Measurements from ENCODE around the gene CSNK1D.

CSNK1D gene

DNA sequence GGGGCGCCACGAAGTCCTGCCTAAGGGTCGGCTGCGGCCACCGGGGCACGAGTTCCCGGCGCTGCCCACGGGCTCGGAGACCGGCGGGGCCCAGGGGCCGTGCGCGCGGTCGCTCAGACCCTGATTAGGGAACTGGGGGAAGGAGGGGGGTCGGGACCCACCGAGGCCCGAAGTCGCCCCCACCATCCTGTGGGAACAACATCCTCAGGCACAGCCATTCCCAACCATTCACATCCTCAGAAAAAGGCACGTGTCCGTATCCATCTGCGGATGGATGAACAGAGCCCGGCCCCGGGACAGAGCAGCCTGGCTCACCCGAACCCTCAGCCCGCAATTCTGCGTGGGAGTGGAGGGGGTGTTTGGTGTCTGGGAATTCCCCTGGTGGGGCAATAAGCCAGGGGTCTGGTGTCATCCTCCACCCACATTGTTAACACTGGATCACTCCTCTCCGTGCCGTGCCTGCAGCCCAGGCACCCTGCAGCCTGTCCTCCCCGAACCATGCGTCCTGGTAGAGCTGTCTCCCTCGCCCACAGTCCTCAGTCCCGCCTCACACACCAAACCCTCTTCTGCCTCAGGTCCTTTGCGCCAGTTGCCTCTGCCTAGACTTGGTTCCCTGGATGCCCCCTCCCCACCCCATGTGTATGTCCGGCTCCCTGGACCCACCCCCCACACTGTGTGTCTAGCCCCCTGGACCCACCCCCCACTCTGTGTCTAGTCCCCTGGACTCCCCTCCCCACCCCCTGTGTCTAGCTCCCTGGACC is 60.1 kb downstream of the CSNK1D start (continued):
- no peak for TF ChIP-seq ZNF777 (tag by site-specific recombination; IDR thresholded peaks at IDR 0.05; ENCODE audit: borderline replicate concordance)
- no peak for TF ChIP-seq REPIN1 (tag by site-specific recombination; IDR thresholded peaks at IDR 0.05; ENCODE audit: low read depth)
- TF ChIP-seq ZNF548 (tag by site-specific recombination; IDR thresholded peaks at IDR 0.05) = no peak
- no peak for TF ChIP-seq BCL11B (tag by site-specific recombination; IDR thresholded peaks at IDR 0.05; ENCODE audit: low read depth)
- no peak for TF ChIP-seq ZNF626 (tag by site-specific recombination; IDR thresholded peaks at IDR 0.05)
- TF ChIP-seq ZNF473 (tag by site-specific recombination; IDR thresholded peaks at IDR 0.05) = no peak
- no peak for TF ChIP-seq ZNF133 (tag by site-specific recombination; IDR thresholded peaks at IDR 0.05)
- no peak for TF ChIP-seq ZNF280C (tag by site-specific recombination; IDR thresholded peaks at IDR 0.05)
- no peak for TF ChIP-seq ZNF791 (tag by site-specific recombination; IDR thresholded peaks at IDR 0.05)
- TF ChIP-seq, protein P1, sequence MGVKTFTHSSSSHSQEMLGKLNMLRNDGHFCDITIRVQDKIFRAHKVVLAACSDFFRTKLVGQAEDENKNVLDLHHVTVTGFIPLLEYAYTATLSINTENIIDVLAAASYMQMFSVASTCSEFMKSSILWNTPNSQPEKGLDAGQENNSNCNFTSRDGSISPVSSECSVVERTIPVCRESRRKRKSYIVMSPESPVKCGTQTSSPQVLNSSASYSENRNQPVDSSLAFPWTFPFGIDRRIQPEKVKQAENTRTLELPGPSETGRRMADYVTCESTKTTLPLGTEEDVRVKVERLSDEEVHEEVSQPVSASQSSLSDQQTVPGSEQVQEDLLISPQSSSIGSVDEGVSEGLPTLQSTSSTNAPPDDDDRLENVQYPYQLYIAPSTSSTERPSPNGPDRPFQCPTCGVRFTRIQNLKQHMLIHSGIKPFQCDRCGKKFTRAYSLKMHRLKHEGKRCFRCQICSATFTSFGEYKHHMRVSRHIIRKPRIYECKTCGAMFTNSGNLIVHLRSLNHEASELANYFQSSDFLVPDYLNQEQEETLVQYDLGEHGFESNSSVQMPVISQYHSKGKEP (tag by site-specific recombination; IDR thresholded peaks at IDR 0.05) = no peak
- no peak for TF ChIP-seq ZNF157 (tag by site-specific recombination; IDR thresholded peaks at IDR 0.05)
- TF ChIP-seq ZNF488 (tag by site-specific recombination; IDR thresholded peaks at IDR 0.05) = no peak
- TF ChIP-seq PRDM1 (tag by site-specific recombination; IDR thresholded peaks at IDR 0.05) = no peak
- TF ChIP-seq BCL6B (tag by site-specific recombination; IDR thresholded peaks at IDR 0.05) = no peak
- no peak for TF ChIP-seq ZXDB (tag by site-specific recombination; IDR thresholded peaks at IDR 0.05)
- no peak for TF ChIP-seq ZNF571 (tag by site-specific recombination; IDR thresholded peaks at IDR 0.05)
- no peak for TF ChIP-seq ZNF23 (tag by site-specific recombination; IDR thresholded peaks at IDR 0.05; ENCODE audit: borderline replicate concordance)
- TF ChIP-seq BCL11A (tag by site-specific recombination; IDR thresholded peaks at IDR 0.05; ENCODE audit: low read depth) = 0 out of 2 replicates have a peak, but pooled peaks have one; percentile 41
- TF ChIP-seq ZFHX2 (tag by site-specific recombination; conservative IDR thresholded peaks at IDR 0.05) = peak; percentile 98
- no peak for TF ChIP-seq OSR2 (tag by site-specific recombination; IDR thresholded peaks at IDR 0.05)
- TF ChIP-seq, protein P2, sequence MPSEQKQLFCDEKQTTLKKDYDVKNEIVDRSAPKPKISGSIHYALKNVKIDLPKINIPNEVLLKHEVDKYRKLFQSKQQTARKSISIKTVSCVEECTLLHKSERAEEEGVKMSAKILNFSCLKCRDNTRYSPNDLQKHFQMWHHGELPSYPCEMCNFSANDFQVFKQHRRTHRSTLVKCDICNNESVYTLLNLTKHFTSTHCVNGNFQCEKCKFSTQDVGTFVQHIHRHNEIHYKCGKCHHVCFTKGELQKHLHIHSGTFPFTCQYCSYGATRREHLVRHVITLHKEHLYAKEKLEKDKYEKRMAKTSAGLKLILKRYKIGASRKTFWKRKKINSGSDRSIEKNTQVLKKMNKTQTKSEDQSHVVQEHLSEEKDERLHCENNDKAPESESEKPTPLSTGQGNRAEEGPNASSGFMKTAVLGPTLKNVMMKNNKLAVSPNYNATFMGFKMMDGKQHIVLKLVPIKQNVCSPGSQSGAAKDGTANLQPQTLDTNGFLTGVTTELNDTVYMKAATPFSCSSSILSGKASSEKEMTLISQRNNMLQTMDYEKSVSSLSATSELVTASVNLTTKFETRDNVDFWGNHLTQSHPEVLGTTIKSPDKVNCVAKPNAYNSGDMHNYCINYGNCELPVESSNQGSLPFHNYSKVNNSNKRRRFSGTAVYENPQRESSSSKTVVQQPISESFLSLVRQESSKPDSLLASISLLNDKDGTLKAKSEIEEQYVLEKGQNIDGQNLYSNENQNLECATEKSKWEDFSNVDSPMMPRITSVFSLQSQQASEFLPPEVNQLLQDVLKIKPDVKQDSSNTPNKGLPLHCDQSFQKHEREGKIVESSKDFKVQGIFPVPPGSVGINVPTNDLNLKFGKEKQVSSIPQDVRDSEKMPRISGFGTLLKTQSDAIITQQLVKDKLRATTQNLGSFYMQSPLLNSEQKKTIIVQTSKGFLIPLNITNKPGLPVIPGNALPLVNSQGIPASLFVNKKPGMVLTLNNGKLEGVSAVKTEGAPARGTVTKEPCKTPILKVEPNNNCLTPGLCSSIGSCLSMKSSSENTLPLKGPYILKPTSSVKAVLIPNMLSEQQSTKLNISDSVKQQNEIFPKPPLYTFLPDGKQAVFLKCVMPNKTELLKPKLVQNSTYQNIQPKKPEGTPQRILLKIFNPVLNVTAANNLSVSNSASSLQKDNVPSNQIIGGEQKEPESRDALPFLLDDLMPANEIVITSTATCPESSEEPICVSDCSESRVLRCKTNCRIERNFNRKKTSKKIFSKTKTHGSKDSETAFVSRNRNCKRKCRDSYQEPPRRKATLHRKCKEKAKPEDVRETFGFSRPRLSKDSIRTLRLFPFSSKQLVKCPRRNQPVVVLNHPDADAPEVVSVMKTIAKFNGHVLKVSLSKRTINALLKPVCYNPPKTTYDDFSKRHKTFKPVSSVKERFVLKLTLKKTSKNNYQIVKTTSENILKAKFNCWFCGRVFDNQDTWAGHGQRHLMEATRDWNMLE (tag by site-specific recombination; conservative IDR thresholded peaks at IDR 0.05; ENCODE audit: low read depth) = no peak
- TF ChIP-seq HOXC10 (CRISPR knock-in tag; IDR thresholded peaks at IDR 0.05) = no peak
- peak; percentile 78; the same call in 1 of the 2 replicates for TF ChIP-seq ZBTB10 (tag by site-specific recombination; IDR thresholded peaks at IDR 0.05)
- TF ChIP-seq, protein P3, sequence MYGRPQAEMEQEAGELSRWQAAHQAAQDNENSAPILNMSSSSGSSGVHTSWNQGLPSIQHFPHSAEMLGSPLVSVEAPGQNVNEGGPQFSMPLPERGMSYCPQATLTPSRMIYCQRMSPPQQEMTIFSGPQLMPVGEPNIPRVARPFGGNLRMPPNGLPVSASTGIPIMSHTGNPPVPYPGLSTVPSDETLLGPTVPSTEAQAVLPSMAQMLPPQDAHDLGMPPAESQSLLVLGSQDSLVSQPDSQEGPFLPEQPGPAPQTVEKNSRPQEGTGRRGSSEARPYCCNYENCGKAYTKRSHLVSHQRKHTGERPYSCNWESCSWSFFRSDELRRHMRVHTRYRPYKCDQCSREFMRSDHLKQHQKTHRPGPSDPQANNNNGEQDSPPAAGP (tag by site-specific recombination; IDR thresholded peaks at IDR 0.05) = no peak
- no peak for TF ChIP-seq GLI2 (tag by site-specific recombination; IDR thresholded peaks at IDR 0.05; ENCODE audit: borderline replicate concordance, low read depth)
